WERI-Rb-1 (cell line): ENCODE results near the gene FUCA1.

Source experiments
- DNase-seq: peaks from one replicate; pipeline ENCODE4 v3.0.0-alpha.2; 2020
- H3K27ac ChIP-seq: fragments of 250-450 bp; sonication (Bioruptor Pico); 2 replicates; pipeline ENCODE4 v1.5.1; 2020; ENCODE audit warnings: mild to moderate bottlenecking, moderate library complexity
- H3K27me3 ChIP-seq: fragments of 250-450 bp; sonication (Bioruptor Pico); 2 replicates; pipeline ENCODE4 v1.5.1; 2021; ENCODE audit warnings: mild to moderate bottlenecking, low read depth, moderate library complexity; ENCODE audit not compliant: insufficient read depth, severe bottlenecking
- H3K36me3 ChIP-seq: fragments of 250-450 bp; sonication (Bioruptor Pico); 2 replicates; pipeline ENCODE4 v1.5.1; 2020; ENCODE audit warnings: mild to moderate bottlenecking, moderate library complexity
- H3K4me3 ChIP-seq: 2 replicates; pipeline ENCODE4 v1.5.1; 2011; ENCODE audit warnings: low read depth, mild to moderate bottlenecking, control low read depth, low read length
- H3K9me3 ChIP-seq: fragments of 250-450 bp; sonication (Bioruptor Pico); 2 replicates; pipeline ENCODE4 v1.5.1; 2021; ENCODE audit warnings: mild to moderate bottlenecking, moderate library complexity; ENCODE audit not compliant: severe bottlenecking
- CTCF ChIP-seq: IDR thresholded peaks from 2 replicates; pipeline ENCODE4 v1.5.1; 2011; ENCODE audit warnings: low read depth, mild to moderate bottlenecking, control low read depth, inconsistent platforms, low read length

The FUCA1 gene

GRCh38 chr1:23825762-23826522 is 42.1 kb downstream of the FUCA1 start:
- Histone ChIP-seq H3K9me3 (no peaks in the 10 kb centered on the region), H3K27me3 (no peaks in the 10 kb centered on the region), H3K36me3 (no peaks in the 10 kb centered on the region; the same call in 1 of the 2 replicates), H3K4me3 (peak overlapping the region; percentile 98), H3K27ac (peak overlapping the region; percentile 90)
- DNase-seq = no peak
- no peak for TF ChIP-seq CTCF

- peak within 1 kb of the TSS; percentile 90 for H3K27ac ChIP-seq
- H3K36me3 ChIP-seq = no peaks in the 10 kb centered on the region; the same call in 1 of the 2 replicates
- H3K27me3 ChIP-seq = no peaks in the 10 kb centered on the region
- H3K4me3 ChIP-seq = peak within 1 kb of the TSS; percentile 98
- no peak for TF ChIP-seq CTCF
- no peaks in the 10 kb centered on the region for H3K9me3 ChIP-seq
- DNase-seq = peak; percentile 91
Measured at GRCh38 chr1:23825076-23825761, 42.9 kb downstream of the FUCA1 start, which contains the start of gene HMGCL. Gene HMGCL (minus strand): TSS chr1:23825429. CDS start chr1:23825415, 14 bp downstream.

GRCh38 chr1:23824711-23825075 is 43.4 kb downstream of the FUCA1 start:
- H3K27ac ChIP-seq = peak overlapping the region; percentile 90
- peak overlapping the region; percentile 98 for H3K4me3 ChIP-seq
- no peak for DNase-seq
- H3K36me3 ChIP-seq = no peaks in the 10 kb centered on the region; the same call in 1 of the 2 replicates
- H3K9me3 ChIP-seq = no peaks in the 10 kb centered on the region
- no peak for TF ChIP-seq CTCF
- no peaks in the 10 kb centered on the region for H3K27me3 ChIP-seq

GRCh38 chr1:23823767-23824166 is 44.3 kb downstream of the FUCA1 start:
- Histone ChIP-seq H3K4me3 (no peak overlapping the region), H3K9me3 (no peaks in the 10 kb centered on the region), H3K27ac (no peak overlapping the region), H3K27me3 (no peaks in the 10 kb centered on the region), H3K36me3 (no peaks in the 10 kb centered on the region; the same call in 1 of the 2 replicates)
- TF ChIP-seq CTCF = no peak
- DNase-seq = no peak

- no peak for TF ChIP-seq CTCF
- Histone ChIP-seq H3K27ac (no peak overlapping the region), H3K27me3 (no peaks in the 10 kb centered on the region), H3K36me3 (no peaks in the 10 kb centered on the region), H3K9me3 (no peaks in the 10 kb centered on the region), H3K4me3 (no peak overlapping the region)
- no peak for DNase-seq
Measured at GRCh38 chr1:23817633-23818032, 50.5 kb downstream of the FUCA1 start.
